Stimulated activated naive CD8-positive, alpha-beta T cell treated with anti-CD3 and anti-CD28 coated beads, Interleukin-15, Interleukin-2, amounts not matched to agents 100 ng/mL and 50 ng/mL, for 24 hours (primary cell): ENCODE data around the gene GAPDHS.

ENCODE experiments used
- H3K27ac Mint-ChIP-seq: one replicate; pipeline ENCODE4 v1.8.0; 2021; ENCODE audit warnings: mild to moderate bottlenecking, mixed read lengths
- H3K27me3 Mint-ChIP-seq: one replicate; pipeline ENCODE4 v1.8.0; 2021; ENCODE audit warnings: mixed read lengths
- H3K36me3 Mint-ChIP-seq: one replicate; pipeline ENCODE4 v1.8.0; 2021; ENCODE audit warnings: low read depth, mixed read lengths
- H3K4me1 Mint-ChIP-seq: one replicate; pipeline ENCODE4 v1.8.0; 2021; ENCODE audit warnings: low read depth, mixed read lengths
- H3K4me3 Mint-ChIP-seq: one replicate; pipeline ENCODE4 v1.8.0; 2021; ENCODE audit warnings: mild to moderate bottlenecking, mixed read lengths
- H3K9me3 Mint-ChIP-seq: one replicate; pipeline ENCODE4 v1.8.0; 2021; ENCODE audit warnings: mixed read lengths

Gene GAPDHS

DNA sequence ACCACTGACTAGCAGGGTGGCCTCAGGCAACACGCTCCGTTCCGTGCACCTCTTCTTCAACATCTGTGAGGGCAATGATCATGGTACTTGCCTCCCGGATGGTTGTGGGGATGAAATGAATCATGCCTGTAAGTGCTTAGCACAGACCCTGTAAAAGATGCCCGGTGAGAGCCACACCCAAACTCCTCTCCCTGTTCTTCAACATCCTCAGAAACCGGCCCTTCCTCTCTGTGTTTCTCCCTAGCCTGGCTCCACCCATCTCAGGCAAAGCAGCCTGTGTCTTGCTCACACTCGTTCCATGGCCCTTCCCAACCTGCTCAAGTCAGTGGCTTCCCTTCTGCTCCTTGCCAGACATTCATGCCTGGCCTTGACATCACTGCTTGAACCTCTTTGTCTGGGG, 14.0 kb upstream of the GAPDHS start:
- Mint-ChIP-seq H3K27ac (no peak overlapping the region), H3K4me1 (no peaks in the 10 kb centered on the region), H3K9me3 (no peaks in the 10 kb centered on the region), H3K4me3 (no peak overlapping the region), H3K36me3 (no peaks in the 10 kb centered on the region), H3K27me3 (peaks cover 16% of the 10 kb centered on the region)

DNA sequence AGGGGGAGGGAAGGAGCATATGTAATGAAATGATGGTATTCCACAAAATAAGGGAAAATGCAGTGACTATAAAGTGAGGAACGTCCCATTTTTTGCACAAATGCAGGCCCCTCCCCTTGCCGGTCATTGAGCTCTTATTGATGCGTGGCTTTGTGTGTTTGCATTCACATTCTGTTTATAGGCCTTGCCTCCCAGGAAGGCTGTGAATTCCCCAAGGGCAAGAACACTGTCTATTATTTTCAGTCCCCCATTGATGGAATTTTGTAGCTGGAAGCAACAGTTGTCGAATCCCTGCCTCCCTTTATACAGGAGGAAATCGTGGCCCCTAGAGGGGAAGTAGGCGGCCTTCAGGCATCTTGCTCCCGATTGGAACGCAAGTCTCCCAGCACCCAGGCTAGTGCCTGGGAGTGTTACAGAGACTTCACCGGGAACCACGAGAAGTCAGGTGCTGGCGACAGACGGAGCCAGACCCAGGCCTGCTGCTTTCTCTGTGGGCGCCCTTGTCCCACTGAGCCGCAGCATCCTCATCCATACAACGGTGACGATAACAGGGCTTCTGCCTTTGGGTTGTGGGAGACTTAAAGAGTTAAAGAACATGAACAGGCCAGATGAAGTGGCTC, 12.0 kb upstream of the GAPDHS start:
- Mint-ChIP-seq H3K9me3 (no peaks in the 10 kb centered on the region), H3K27me3 (peaks cover 19% of the 10 kb centered on the region), H3K4me1 (no peaks in the 10 kb centered on the region), H3K36me3 (no peaks in the 10 kb centered on the region), H3K27ac (no peak overlapping the region), H3K4me3 (no peak overlapping the region)

DNA sequence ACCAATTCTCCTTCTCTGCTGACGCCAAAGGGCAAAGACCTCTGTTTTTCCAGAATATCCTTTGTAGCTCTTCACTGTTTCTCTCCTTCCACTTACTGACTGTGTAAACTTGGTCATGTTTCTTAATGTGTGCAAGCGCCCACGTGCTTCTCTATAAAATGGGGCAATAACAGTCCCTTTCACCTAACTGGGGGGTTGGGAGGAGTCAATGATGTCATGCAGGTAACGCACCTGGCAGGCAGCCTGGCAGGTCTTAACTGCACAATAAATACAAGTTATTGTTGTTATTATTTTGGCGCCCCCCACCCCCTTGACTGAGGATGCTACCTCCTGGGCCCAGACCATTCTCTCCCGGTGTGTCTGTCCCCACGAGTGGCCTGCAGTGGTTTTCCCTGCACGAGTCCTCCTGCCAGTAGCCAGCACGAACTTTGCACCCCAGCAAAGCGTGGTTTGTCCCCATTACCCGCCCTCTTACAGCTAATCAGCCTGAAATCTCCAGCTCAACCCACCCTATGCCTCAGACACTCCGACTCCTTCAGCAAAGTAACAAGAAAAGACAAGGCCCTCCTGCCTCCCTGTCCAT, 10.4 kb upstream of the GAPDHS start:
- no peak overlapping the region for H3K4me3 Mint-ChIP-seq
- H3K36me3 Mint-ChIP-seq, result no peaks in the 10 kb centered on the region
- no peak overlapping the region for H3K27ac Mint-ChIP-seq
- H3K4me1 Mint-ChIP-seq, result no peaks in the 10 kb centered on the region
- peaks cover 14% of the 10 kb centered on the region for H3K27me3 Mint-ChIP-seq
- no peaks in the 10 kb centered on the region for H3K9me3 Mint-ChIP-seq

DNA sequence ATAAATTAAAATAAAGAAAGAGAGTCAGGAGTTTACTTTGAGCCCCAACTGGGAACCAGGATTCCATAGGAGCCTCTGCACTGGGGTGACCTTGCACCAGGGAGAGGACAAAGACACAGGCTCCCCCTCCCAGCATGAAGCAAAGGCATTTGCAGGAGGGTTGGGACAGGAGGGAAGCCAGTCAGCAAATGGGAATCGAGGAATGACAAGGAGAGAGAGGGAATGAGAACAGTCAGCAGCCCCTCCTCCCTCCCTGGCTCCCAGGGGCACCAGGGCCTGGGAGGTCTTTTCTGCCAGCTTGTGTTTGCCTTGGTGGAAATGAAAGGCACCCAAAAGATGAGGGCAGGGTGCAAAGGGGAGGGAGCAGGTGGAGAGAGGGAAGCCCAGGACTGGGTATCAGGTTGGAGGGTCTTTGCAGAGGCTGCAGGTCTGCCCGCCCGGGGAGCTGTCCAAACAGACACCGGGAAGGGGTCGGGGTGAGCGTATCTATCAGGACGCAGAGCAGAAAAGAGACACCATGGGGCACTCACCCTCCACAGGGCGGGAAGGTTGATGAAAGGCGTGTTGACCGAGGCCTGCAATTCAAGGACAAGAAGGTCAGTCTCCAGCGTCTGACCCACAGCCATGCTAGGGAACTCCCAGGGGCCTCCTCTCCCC, 8.9 kb upstream of the GAPDHS start:
- H3K4me1 Mint-ChIP-seq, result no peaks in the 10 kb centered on the region
- no peaks in the 10 kb centered on the region for H3K36me3 Mint-ChIP-seq
- H3K4me3 Mint-ChIP-seq, result no peak overlapping the region
- peaks cover 26% of the 10 kb centered on the region for H3K27me3 Mint-ChIP-seq
- no peak overlapping the region for H3K27ac Mint-ChIP-seq
- H3K9me3 Mint-ChIP-seq, result no peaks in the 10 kb centered on the region

DNA sequence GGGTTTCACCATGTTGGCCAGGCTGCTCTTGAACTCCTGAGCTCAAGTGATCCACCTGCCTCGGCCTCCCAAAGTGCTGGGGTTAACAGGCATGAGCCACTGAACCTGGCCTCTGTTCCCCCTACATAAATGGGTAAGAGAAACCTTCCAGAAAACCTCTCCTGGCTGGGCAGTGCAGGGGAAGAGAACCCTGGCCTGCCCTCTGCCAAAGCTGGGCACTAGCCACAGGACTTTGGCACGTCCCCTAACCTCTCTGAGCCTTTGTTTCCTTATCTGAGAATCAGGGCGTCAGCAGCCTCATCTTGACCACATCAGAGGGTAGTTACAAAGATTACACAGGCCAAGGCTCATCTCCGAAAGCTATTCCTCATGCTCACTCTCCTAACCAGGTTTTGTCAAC, 7.4 kb upstream of the GAPDHS start:
- Mint-ChIP-seq H3K27ac (no peak overlapping the region), H3K9me3 (no peaks in the 10 kb centered on the region), H3K36me3 (no peaks in the 10 kb centered on the region), H3K4me1 (no peaks in the 10 kb centered on the region), H3K27me3 (peaks cover 26% of the 10 kb centered on the region), H3K4me3 (no peak overlapping the region)

DNA sequence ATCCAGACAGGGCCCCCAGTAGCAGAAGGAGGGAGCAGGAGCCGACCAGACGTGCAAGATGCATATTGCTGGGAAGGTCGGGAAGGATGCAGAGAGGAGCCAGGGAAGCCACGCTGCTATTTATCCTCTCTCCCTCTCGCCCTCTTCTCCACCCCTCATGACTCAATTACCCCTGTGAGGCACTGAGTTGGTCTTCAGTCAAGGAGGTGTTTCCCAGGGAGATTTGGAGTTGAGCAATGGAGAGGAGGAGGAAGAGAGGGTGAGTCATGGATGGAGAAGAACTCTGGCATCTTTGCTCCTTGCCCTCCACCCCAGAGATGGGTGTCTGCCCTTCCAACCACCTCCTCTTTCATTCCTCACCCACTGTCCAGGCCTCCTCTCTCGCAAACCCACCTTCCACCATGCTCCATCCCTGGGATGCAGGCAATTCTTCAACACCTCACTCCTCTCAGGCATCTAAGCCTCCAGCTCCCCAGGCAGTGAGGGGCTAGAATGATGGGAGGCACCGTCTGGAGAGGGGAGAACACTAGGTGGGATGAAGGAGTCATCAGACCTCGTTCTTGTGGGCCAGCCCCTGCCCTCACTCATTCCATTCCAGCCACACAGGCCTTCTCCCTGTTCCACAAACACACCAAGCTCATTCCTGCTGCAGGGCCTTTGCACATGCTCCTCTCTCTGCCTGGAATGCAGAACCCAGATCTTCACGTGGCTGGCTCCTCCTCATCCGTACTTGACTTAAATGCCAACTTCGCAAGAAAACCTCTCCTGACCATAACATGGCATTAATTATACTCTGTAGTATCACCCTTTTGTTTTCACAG, 4.8 kb upstream of the GAPDHS start, which contains the start of gene SBSN:
Gene SBSN, minus strand, starts transcription at position 94 of the 821 bp plus-strand sequence. Its CDS starts 30 bp downstream, at position 64.
- H3K4me3 Mint-ChIP-seq, result no peak within 1 kb of the TSS
- H3K4me1 Mint-ChIP-seq, result peaks cover 11% of the 10 kb centered on the region
- no peaks in the 10 kb centered on the region for H3K9me3 Mint-ChIP-seq
- H3K27ac Mint-ChIP-seq, result no peak within 1 kb of the TSS
- H3K36me3 Mint-ChIP-seq, result no peaks in the 10 kb centered on the region
- peaks cover 31% of the 10 kb centered on the region for H3K27me3 Mint-ChIP-seq

DNA sequence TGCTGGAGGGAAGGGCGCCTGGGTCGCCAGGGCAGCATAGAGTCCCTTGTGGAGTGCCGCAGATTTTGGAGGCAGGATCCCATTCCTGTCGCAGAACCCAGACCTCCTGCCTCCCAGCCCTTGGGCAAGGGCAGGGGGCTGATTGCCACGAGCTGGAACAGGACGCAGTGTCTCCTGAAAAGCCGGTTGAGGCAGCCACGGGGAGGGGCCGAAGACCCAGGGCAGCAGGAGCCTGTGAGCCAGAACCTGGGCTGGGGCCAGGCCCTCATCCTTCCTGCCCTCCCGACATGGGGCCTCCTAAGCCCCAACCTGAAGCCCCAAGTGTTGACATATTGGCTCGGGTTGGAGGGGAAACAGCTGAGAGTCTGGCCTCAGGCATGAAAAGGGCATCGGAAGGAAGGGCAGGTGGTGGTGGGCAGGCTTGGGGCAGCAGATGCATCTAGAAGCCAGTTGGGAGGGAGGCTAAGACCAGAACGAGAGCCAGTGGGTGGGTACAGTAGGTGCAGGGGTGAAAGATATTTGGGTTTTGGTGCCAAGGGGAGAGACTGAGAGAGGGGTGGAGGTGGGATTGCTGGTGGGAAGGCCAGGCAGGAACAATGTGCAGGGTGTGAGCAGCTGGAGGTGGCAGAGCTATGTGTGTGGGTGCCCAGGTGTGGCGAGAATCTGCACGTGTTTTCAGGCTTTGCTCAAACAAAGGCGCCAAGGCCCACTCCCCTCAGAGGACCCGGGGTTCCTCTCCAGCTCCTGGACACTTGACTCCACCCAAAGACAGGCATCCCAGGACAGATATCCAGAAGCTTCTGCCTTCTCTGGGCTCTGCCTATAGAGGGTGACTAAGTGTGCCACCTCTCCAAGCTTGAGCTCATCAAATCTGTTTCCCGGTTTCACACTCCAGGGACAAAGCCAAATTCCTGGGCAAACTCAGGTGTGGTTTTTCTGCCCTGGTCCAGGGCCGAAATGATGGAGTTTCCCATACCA, 3.7 kb upstream of the GAPDHS start:
- H3K9me3 Mint-ChIP-seq, result no peaks in the 10 kb centered on the region
- H3K4me1 Mint-ChIP-seq, result peaks cover 19% of the 10 kb centered on the region
- no peak overlapping the region for H3K27ac Mint-ChIP-seq
- H3K4me3 Mint-ChIP-seq, result no peak overlapping the region
- H3K27me3 Mint-ChIP-seq, result peaks cover 26% of the 10 kb centered on the region
- H3K36me3 Mint-ChIP-seq, result no peaks in the 10 kb centered on the region

DNA sequence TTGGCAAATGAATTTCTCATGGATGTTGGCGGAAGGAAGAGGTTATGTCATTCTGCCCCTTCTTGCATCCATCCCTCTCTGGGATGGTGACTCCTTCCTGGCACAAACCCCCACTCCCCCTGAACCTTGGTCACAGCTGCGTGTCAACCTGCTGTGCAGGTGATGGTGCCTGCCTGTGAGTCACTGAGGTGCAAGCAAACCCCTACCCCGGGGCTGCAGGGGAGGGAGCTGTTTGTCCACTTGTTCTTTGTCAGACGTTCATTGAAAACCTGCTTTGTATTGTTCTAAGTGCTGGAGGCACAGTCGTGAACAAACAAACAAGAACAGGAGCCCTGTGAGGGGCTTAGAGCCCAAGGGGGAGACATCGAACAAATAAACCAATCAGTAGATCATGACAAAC, 2.0 kb upstream of the GAPDHS start:
- H3K9me3 Mint-ChIP-seq, result no peaks in the 10 kb centered on the region
- H3K27me3 Mint-ChIP-seq, result peaks cover 25% of the 10 kb centered on the region
- H3K4me1 Mint-ChIP-seq, result peaks cover 19% of the 10 kb centered on the region
- no peak overlapping the region for H3K4me3 Mint-ChIP-seq
- no peak overlapping the region for H3K27ac Mint-ChIP-seq
- no peaks in the 10 kb centered on the region for H3K36me3 Mint-ChIP-seq

DNA sequence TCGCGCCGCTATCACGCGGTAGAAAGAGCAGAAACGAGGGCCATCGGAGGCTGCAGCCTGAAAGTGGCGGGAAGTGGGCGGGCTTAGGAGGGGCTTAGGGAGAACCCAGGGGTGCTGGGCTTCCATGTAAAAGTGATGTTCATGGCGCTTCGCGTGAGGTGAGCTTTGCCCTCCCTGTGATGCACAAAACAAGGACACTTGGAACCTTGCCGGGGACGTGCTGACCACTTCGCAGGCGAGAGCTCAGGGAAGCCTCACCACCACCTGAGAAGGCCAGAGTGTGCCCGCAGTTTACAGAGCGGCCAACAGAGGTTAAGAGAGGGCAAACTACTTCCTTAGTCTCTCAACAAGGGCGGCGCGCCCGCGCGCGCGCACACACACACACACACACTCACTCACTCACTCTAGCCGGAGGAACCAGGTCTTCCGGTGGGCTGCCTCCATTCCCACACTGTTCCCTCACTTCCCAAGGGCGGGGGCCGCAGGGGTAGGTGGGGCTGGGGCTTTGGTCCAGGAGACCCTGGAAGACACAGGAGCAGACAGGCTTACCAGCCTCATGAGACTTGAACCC, 651 bp downstream of the GAPDHS start:
- H3K36me3 Mint-ChIP-seq, result no peaks in the 10 kb centered on the region
- no peak overlapping the region for H3K27ac Mint-ChIP-seq
- H3K4me1 Mint-ChIP-seq, result peaks cover 19% of the 10 kb centered on the region
- H3K9me3 Mint-ChIP-seq, result no peaks in the 10 kb centered on the region
- H3K4me3 Mint-ChIP-seq, result peak overlapping the region; percentile 28
- peaks cover 14% of the 10 kb centered on the region for H3K27me3 Mint-ChIP-seq

DNA sequence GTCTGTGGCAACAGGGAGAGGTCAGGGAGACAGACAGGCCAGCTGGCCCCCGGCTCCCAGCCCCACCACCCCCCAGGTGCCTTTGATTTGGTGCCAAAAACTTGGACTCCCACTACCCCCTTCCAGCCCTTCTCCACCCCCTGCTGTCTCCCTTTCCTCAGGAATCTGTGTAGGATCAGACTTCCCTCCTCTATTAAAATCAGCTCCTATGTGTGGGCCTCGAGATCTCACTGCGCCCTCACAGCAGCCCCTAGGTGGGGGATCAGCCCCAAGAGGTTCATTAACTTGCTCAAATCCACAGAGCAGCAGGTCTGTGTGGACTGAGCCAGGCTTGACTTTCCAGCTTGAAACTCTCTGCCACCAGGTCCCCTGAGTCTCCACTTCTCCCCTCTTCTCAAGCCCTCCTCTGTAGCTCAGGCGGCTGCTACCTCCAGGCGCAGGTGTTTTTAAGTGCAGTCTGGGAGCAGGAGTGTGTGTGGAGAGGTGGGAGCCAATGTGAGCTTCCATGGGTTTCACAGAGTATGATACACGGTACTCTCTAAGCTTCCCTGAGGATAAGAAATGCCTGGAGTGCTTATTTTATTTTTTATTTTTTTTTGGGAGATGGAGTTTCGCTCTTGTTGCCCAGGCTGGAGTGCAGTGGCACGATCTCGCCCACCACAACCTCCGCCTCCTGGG, 1.7 kb downstream of the GAPDHS start:
- peaks cover 8% of the 10 kb centered on the region for H3K27me3 Mint-ChIP-seq

DNA sequence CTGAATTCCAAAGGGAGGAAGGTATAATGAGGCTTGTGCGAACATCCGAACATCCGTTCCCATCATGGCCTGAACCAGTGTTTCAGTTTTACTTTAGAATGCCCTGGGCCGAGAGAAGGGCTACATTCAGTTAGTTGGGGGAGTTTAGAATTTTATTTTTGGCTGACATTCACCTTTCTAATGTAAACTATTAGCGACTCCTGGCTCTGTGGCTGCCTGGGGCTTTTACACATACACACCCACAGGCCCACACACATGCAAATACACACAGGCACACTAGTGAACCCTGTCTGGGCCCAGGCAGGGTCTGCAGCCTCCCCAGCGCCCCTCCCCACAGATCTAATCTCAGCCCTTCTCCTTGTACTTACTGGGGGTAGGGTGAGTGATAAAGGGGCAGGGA, 6.1 kb downstream of the GAPDHS start:
- Mint-ChIP-seq H3K27ac (no peak overlapping the region), H3K4me3 (no peak overlapping the region), H3K36me3 (peaks cover 21% of the 10 kb centered on the region), H3K9me3 (no peaks in the 10 kb centered on the region), H3K27me3 (peaks cover 3% of the 10 kb centered on the region), H3K4me1 (peaks cover 4% of the 10 kb centered on the region)

More for the DNA sequence above, 1.7 kb downstream of the GAPDHS start:
- no peak overlapping the region for H3K4me3 Mint-ChIP-seq
- no peaks in the 10 kb centered on the region for H3K9me3 Mint-ChIP-seq
- H3K36me3 Mint-ChIP-seq, result no peaks in the 10 kb centered on the region
- no peak overlapping the region for H3K27ac Mint-ChIP-seq
- H3K4me1 Mint-ChIP-seq, result peaks cover 19% of the 10 kb centered on the region

DNA sequence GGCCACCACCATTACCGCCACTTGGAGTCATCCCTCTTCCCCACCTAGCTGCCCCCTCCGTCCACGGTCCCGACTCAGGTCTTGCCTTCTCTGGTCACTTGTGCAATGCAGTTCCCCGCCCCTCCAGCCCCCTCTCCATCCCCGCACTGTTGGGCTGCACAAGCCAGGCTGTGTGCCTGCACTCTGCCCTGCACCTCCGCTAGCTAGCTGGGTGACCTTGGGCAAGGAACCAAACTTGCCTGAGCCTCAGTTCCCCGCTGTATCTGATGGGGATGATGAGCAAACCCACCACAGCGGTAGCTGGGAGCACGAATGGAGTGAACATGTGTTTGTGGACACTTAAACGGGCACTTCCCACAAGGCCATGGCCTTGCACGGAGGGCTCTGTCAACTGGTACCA, 6.6 kb downstream of the GAPDHS start:
- Mint-ChIP-seq H3K36me3 (peaks cover 26% of the 10 kb centered on the region), H3K27ac (no peak overlapping the region), H3K27me3 (peaks cover 2% of the 10 kb centered on the region), H3K4me1 (peaks cover 10% of the 10 kb centered on the region), H3K4me3 (no peak overlapping the region), H3K9me3 (no peaks in the 10 kb centered on the region)

DNA sequence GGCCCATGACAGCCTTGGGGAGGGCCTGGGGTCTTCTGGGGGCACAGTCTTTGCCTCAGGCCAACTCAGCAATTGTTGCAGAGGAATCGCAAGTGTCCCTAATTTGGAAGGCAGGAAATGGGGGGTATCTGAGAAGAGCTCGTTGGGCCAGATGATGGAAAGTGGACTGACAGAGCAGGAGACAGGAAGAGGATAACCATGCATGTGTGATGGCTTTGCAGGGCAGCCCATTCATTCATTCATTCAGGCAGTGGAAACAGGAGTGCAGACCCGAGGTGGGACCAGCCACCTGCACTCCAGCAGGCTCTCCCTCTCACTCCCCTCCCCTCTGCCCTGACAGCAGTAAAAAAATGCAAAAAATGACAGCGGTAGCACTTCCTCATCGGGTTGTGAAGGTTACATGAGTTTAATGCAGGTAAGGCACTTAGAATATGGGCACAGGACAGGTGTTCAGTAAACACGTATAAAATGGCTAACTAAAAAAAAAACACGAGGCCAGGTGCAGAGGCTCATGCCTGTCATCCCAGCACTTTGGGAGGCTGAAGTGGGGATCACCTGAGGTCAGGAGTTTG, 7.2 kb downstream of the GAPDHS start:
- Mint-ChIP-seq H3K9me3 (no peaks in the 10 kb centered on the region), H3K4me3 (no peak overlapping the region), H3K36me3 (peaks cover 27% of the 10 kb centered on the region), H3K27ac (peak overlapping the region; percentile 9), H3K27me3 (no peaks in the 10 kb centered on the region), H3K4me1 (peaks cover 11% of the 10 kb centered on the region)
